Measurements from ENCODE around the gene KCNAB1.
"Not testable (repeated sequence)": the region's sequence is repeated elsewhere in the genome, so short reads cannot be mapped to it uniquely, and the experiment has no call there.

KCNAB1 gene

GRCh38 chr3:156120528-156121251, at the start of gene KCNAB1:
Gene KCNAB1 (plus strand): TSS chr3:156120578.
- no peak for DNase-seq (ENCODE audit: low spot score)

- DNase-seq (ENCODE audit: low spot score), result no peak
Observed at GRCh38 chr3:156071031-156071430, 49.3 kb upstream of the KCNAB1 start.

GRCh38 chr3:156072950-156073657, 47.3 kb upstream of the KCNAB1 start:
- DNase-seq (ENCODE audit: low spot score), result not testable (repeated sequence)

- no peak for DNase-seq (ENCODE audit: low spot score)
Observed at GRCh38 chr3:156090126-156090525, 30.3 kb upstream of the KCNAB1 start.

- DNase-seq (ENCODE audit: low spot score), result no peak
Observed at GRCh38 chr3:156093964-156094363, 26.4 kb upstream of the KCNAB1 start.

- DNase-seq (ENCODE audit: low spot score), result no peak
Observed at GRCh38 chr3:156094391-156094790, 26.0 kb upstream of the KCNAB1 start.

- DNase-seq (ENCODE audit: low spot score), result not testable (repeated sequence)
Observed at GRCh38 chr3:156095652-156096051, 24.7 kb upstream of the KCNAB1 start.

- DNase-seq (ENCODE audit: low spot score), result no peak
Observed at GRCh38 chr3:156098437-156099035, 21.8 kb upstream of the KCNAB1 start.

GRCh38 chr3:156099348-156099747, 21.0 kb upstream of the KCNAB1 start:
- DNase-seq (ENCODE audit: low spot score), result not testable (repeated sequence)

GRCh38 chr3:156099984-156100383, 20.4 kb upstream of the KCNAB1 start:
- not testable (repeated sequence) for DNase-seq (ENCODE audit: low spot score)

GRCh38 chr3:156102267-156102931, 18.0 kb upstream of the KCNAB1 start:
- no peak for DNase-seq (ENCODE audit: low spot score)

GRCh38 chr3:156106721-156107373, 13.5 kb upstream of the KCNAB1 start:
- peak; percentile 10 for DNase-seq (ENCODE audit: low spot score)

GRCh38 chr3:156107504-156107903, 12.9 kb upstream of the KCNAB1 start:
- DNase-seq (ENCODE audit: low spot score), result no peak

GRCh38 chr3:156108616-156109015, 11.8 kb upstream of the KCNAB1 start:
- DNase-seq (ENCODE audit: low spot score), result no peak

- DNase-seq (ENCODE audit: low spot score), result no peak
Observed at GRCh38 chr3:156109989-156110388, 10.4 kb upstream of the KCNAB1 start.

GRCh38 chr3:156126467-156126866, 6.1 kb downstream of the KCNAB1 start:
- DNase-seq (ENCODE audit: low spot score), result no peak

- no peak for DNase-seq (ENCODE audit: low spot score)
Observed at GRCh38 chr3:156131241-156131640, 10.9 kb downstream of the KCNAB1 start.

- no peak for DNase-seq (ENCODE audit: low spot score)
Observed at GRCh38 chr3:156131799-156132198, 11.4 kb downstream of the KCNAB1 start.

GRCh38 chr3:156132313-156132712, 11.9 kb downstream of the KCNAB1 start:
- no peak for DNase-seq (ENCODE audit: low spot score)

- no peak for DNase-seq (ENCODE audit: low spot score)
Observed at GRCh38 chr3:156133076-156133475, 12.7 kb downstream of the KCNAB1 start.

GRCh38 chr3:156135921-156136638, 15.7 kb downstream of the KCNAB1 start:
- DNase-seq (ENCODE audit: low spot score), result no peak
